ENCODE results near the gene TM6SF1.
"Not testable (repeated sequence)": the region's sequence is repeated elsewhere in the genome, so short reads cannot be mapped to it uniquely, and the experiment has no call there.

The TM6SF1 gene

DNA sequence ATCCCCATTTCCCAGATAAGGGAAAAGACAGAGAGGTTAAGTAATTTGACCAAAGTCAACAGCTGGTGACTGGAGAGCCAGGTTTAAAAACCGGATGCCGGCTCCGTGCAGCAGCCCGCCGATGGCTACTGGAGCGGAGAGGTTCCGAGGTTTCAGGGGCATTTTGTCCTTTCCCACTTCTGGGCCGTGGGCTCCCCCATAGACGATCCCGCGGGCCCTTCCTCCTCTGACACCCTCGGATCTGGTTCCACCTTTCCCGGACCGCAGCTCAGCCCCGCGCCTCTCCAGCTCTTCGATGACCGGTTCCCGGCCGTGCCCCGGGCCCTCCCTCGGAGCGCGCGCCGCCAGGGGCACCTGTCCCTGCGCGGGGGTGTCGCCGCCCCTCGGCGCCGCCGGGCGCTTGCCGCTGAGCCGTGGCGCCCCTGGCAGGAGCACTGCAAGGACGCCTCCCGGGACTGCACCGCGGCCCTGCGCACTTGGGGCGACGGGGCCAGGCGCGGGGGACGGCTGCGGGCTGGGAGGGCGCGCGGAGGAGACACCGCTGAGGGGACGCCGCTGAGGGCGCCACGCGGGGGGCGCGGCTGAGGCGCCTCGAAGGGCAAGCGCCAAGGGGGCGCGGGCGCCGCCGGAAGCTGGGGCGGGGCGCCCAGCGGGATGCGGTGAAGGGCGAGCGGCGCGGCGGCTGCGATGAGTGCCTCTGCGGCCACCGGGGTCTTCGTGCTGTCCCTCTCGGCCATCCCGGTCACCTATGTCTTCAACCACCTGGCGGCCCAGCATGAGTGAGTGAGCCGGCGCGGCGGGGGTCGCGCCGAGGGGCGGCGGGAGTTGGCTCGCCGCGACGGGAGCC, at the start of gene TM6SF1:
TM6SF1 (plus strand) TSS at position 652 of the 847 bp plus-strand sequence; CDS start at position 688, 36 bp downstream.
- no peak for FAIRE-seq

DNA sequence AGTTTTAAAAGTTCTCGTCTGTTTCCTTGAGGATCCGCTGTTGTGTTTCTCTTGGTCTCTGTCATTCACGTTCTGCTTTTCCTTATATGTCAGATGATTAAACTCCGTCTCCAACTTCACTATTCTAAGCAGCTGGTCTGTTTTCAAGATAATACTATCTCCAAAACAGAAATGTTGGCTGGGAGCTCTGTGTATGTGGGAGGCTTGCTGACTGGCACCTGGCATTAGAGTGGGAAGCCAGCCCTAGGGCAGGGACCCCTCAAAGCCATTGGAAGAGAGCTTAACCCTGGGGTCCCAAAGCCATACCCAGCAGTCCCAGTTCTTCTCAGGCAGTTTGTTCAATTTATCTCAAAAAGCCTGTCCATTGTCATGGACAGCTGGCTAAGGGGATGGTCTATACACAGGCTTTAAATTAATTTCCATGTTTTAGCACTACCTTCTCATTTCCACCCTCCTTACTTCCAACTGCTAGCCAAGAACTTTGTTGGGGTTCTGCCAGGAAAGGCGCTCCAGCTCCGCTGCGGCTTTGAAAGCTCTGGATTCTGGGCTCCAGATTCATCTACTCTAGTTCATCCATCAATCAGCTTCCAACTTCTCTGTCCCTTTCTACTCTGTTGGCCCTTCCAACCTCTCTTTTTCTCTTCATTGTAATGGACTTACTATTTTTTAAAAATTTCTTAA, 49.6 kb upstream of the TM6SF1 start:
- no peak for FAIRE-seq

DNA sequence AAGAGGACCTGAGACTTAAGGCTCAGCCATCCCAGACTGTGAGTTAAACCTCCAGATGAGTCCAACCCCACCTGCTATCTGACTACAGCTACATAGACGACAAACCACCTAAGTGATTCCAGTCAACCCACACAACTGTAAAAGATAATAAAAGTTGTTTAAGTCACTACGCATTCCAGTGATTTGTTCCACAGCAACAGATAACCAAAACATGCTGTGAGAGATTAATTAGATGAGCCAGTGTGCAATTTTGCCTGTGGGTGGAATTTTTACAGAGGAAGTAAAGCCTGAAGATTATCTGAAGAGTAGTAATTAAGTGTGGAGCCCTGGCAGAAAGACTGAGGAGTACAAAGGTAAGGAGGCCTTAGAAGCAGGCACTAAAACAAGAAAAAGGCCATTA, 45.8 kb upstream of the TM6SF1 start:
- no peak for FAIRE-seq

DNA sequence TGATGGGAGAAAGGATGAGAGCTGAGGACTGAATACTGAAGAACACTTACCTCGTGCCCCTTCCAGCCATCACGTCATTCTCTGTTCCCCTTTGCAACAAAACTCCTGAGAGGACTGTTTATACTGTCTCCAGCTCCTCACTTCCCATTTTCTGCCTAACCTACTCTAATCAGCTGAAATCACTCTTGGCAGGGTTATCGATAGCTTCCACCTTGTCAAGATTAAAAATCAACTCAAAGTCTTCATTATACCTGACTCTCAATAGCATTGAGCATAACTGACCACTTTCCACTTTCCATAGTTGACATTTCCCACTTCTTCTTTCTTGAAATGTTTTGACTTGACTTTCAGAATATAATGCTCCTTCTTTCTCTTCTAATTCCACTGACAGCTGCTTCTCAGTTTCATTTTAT, 44.7 kb upstream of the TM6SF1 start:
- FAIRE-seq, result no peak

DNA sequence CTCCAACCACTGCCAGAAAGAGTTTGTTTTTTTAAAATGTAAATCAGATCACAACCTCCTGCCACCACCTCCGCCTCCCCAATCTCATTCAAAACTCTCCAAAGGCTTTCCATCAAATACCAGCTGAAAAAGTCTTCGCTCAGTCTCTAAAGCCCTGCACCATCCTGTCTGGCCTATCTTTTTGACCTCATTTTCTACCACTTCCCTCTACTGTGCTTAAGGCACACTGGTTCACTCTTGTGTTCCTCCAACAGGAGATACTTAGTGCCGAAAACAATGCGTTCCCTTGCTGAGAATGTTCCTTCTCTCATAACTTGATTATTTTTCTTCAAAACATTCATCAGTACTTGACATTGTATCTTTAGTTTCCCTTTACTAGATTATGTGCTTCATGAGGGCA, 43.9 kb upstream of the TM6SF1 start:
- FAIRE-seq, result no peak

DNA sequence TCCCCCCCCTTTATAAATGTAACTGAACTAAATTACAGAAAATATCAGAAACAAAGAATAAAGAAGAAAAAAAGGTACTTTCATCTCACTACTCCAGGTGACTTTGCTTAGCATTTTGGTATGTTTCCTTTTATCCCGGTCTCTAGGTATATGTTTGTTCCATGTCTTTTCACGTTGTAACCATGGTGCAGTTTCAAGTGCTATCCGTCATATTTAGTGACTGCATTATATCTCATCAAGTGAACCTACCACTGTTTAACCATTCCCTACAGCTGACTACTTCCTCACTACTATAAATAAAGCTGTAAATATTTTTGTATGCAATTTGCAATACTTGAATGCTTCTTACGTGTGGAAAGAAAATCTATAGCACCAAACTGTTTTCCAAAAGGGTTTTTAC, 42.6 kb upstream of the TM6SF1 start:
- no peak for FAIRE-seq

DNA sequence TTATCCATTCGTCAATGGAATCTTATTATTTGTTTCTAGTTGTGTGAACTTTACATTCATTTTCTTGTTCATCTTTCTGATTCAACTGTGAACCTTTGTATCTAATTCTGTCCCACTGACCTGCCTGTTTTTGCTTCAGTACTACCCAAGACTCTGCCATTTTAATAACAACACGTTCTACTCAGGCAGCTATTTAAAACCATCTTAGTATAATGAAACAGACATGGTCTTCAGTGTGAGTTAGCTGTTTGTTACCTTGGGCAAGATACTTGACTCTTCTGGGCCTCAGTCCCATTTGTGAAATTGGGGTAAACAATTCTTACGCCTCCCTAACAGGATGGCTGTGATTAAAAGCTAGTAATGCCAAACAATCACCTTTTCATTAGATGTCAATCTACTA, 42.0 kb upstream of the TM6SF1 start:
- FAIRE-seq, result no peak

DNA sequence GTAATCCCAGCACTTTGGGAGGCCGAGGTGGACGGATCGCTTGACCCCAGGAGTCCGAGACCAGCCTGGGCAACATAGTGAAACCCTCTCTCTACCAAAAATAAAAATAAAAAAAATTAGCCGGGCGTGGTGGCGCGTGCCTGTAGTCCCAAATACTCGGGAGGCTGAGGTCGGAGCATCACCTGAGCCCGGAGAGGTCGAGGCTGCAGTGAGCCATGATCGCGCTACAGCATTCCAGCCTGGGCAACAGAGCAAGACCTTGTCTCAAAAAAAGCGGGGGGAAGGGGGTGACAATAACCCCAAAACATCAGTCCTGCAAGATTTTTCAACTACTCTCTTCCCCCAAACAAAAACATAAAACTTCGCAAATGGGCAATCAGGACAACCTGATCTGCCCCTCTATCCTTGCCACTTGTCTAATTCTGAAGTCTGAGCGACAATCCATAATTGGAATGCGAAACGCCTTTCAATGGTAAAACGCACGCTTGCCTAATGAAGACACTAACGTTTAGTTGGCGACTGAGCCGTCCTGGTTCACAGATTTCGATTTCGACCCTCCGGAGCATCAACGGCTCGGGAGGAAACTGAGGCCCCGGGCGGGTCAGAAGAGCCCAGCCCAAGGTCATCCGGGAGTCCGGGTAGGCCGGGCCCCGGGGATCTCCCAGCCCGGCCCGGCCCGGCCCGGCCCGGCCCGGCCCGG, 41.3 kb upstream of the TM6SF1 start:
- no peak for FAIRE-seq

DNA sequence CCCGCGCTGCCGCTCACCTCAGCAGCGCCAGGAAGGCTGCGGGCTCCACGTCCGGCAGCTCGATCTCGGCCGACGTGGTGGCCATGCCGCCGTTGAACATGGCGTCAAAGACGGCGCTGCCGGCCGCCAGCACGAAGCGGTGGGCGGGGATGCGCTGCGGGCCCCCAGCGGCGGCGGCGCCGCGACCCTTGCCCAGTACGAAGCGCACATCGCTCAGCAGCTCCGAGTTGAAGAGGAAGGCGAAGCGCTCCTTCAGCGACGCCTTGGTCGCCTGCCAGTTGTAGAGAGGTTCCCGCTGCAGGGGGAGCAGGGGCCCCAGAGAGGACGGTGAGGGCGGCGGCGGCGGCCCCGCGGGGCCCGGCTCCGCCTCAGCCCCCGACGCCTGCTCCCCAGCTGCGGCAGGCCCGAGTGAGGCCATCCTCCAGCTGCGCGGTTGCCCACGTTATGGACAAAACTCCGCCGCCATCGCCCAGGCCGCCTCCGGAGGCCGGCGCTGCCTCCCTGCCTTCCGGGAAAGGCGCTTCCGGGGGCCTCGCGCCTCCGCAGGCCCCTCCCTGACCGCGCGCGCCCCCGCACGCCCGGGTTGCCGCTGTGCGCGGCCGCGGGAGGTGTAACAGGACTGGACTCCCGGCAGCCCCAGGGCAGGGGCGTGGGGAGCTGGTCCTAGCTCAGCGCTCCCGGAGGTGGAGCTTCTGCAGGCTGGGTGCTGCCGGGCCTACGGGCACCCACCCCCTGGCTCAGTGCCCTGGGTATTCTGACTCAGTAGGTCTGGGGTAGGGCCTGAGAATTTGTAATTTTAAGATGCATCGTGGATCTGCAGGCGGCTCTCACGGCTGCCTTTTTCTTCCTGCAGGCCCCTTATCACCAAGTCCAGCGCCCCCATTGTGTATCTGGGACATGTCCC, 40.5 kb upstream of the TM6SF1 start, which contains the start of gene BTBD1:
BTBD1 (minus strand) TSS at position 519 of the 904 bp plus-strand sequence; CDS start at position 418, 101 bp downstream.
- no peak for FAIRE-seq

DNA sequence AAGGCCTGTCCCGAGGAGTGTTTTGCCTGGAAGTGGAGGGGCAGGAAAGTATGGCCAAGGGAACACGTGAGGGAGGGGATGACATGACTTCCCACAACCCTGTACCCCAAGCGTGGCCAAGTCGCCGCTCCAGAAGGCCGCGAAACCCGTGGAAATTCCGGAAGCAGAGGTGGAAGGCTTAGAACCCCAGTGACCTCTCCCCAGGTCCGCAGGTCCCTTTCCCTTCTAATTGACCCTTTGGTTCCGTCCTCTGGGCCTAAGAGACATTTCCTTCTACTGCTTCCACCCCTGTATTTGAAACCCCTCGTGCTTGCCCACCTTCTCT, 39.8 kb upstream of the TM6SF1 start:
- FAIRE-seq, result no peak

DNA sequence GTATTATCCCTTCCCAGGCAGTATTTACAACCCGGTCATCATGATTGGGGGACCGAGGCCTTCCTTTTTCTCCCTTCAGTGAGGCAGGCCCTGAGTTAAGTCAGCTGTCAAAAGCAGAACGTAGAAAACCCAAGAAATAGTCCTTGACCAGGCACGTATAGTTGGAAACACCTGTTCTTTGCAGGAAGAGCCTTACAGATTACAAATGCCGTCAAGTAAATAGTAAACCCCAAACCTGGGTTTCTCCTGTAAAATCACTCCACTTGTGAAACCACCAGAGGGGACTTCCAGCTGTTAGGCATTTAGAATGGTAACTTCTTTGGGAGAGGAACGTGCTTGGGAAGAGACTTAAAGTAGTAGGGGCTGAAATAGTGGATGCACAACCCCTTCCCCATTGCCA, 39.4 kb upstream of the TM6SF1 start:
- no peak for FAIRE-seq

DNA sequence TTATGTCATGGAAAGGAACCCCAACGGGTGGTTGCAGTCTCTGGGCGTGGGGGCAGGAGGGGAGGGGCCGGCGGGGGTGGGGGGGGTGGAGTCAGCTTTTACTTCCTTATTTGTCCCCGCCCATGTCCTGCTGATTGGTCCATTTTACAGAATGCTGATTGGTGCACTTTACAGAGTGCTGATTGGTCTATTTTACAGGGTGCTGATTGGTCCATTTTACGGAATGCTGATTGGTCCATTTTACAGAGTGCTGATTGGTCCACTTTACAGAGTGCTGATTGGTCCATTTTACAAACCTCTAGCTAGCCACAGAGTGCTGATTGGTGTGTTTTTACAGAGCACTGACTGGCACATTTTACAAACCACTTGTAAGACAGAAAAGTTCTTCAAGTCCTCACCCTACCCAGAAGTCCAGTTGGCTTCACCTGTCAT, 38.2 kb upstream of the TM6SF1 start:
- FAIRE-seq, result not testable (repeated sequence)

DNA sequence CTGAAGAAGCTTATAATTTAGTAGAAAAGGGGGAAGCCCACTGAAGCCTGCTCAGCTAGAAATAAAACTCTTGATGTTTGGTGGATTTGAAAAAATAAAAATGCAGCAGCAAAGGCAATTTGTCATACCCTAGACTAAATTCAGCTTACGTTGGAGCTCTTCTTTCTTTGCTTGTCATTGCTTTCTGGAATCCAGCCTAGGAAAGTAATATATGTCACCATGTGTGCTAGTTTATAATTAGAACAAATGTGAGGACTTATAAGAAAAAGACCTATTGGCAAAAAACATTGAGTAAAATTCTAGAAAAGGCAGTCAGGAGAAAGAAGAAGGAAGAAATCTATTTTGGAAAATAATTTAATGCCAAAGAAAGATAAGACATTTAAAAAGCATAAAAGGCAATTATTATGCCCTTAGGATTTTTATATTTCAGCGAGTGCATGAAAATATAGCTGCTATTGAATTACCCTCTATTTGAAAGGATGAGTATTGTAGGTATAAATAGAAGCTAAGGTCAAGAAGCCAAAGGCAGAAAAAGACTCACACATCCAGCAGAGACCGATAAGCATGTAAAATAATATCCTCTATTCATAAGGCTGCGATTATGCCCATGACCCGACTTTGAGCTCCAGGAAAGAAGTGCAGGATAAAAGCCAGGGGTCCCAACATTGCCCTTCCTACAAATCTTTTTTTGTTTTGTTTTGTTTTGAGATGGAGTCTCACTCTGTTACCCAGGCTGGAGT, 29.8 kb upstream of the TM6SF1 start:
- no peak for FAIRE-seq

DNA sequence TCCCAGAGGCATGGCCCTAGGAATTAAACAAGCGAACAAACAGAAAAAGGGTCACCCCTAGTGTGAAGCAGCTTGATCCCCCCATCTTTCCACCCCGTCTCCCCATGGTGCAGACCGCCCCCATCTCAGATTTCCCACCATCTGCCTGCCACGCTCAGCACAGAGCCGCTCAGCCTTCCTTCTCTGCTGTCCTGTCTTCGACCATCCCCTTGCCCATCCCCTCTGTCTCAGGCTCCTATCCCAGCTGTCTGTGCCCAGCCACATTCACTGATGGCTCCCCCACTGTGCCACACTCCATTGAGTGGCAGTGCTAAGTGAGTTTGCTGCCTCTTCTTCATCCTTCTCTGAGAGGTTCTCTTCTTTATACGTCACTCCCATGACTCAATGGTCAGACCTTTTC, 28.7 kb upstream of the TM6SF1 start:
- FAIRE-seq, result no peak

DNA sequence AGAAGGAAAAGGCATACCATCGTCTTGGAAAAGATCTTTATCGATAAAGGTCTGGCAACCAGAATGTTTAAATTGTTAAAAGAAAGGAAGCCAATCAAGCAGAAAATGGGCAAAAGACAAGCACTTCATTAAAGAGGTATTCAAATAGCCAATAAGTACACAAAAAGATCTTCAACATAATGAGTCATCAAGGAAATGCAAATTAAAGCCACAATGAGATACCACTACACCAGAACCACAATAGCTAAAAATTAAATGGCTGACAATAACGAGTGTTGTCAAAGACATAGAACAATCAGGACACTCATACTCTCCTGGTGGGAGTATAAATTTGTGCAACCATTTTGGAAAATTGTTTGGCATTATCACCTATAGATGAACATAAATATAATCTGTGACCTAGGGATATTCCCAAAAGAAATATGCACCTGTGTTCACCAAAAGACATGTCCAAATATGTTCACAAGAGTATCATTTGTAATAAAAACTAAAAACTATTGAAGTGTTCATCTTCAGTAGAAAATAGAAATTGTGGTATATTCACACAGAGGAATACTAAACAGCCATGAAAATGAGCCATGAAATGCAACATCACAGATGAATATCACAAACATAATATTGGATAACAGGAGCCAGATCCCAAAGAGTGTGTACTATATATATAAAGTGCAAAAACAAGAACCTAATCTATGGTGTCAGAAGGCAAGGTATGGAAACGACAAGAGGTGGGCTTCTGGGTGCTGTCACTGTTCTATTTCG, 26.0 kb upstream of the TM6SF1 start:
- no peak for FAIRE-seq

DNA sequence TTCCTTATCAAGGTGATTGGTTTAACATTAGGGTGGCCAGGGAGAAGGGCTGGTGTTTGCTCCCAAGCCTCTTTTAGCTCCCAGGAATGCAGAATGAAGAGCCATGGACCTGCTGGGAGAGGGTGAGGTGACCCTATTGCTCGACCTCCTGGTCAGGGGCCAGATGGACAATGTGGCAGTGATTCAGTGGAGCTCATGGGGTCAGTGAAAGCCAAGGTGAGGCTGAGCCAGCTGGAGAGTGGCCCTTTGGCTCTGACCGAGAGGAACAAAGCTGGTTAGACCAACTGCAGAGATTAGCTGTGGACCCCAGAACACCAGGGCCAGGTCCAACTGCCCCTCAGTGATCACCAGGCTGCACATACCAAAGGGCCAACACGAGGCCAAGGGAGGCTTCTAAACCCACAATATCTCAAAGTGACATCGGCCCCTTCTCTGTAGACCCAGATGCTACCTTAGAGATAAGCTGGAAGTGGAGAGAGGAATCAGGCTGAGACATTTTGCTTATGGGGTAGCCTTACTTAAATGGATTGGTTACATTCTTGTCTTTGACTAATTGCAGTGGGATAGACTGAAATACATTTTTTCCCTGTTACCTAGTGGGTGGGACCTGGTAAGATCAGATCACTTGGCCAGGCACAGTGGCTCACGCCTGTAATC, 24.6 kb upstream of the TM6SF1 start:
- no peak for FAIRE-seq

DNA sequence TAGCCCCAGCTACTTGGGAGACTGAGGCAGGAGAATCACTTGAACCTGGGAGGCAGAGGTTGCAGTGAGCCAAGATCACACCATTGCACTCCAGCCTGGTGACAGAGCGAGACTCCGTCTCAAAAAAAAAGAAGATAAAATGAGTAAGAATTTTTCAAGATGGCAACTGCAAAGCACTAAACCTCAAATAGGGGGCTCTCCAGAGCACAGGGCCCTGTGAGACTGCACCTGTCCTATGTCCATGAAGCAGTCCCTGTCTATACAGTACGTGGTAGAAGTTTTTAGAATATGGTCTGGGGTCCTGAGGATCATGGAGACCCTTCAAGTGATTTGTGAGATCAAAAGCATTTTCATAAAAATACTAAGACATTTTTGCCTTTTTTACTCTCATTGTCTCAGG, 22.0 kb upstream of the TM6SF1 start:
- not testable (repeated sequence) for FAIRE-seq

DNA sequence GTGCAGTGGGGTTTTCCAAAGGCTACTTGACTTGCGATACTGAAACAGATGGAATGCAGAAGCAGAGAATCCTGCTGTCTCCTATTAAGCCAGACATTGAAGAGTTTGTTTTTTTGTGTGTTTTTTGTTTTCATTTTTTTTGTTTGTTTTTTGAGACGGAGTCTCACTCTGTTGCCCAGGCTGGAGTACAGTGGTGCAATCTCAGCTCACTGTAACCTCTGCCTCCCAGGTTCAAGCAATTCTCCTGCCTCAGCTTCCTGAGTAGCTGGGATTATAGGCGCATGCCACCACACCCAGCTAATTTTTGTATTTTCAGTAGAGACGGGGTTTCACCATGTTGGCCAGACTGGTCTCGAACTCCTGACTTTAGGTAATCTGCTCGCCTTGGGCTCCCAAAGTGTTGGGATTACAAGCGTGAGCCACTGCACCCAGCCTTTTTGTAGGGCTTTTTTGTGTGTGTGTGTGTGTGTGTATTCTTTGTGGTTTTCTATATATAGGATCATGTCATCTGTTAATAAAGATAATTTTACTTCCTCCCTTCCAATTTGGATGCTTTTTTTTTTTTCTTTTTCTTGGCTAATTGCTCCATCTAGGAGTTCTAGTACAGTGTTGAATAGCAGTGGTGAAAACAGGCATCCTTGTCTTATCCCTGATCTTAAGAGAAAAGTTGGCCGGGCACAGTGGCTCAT, 21.4 kb upstream of the TM6SF1 start:
- FAIRE-seq, result not testable (repeated sequence)

DNA sequence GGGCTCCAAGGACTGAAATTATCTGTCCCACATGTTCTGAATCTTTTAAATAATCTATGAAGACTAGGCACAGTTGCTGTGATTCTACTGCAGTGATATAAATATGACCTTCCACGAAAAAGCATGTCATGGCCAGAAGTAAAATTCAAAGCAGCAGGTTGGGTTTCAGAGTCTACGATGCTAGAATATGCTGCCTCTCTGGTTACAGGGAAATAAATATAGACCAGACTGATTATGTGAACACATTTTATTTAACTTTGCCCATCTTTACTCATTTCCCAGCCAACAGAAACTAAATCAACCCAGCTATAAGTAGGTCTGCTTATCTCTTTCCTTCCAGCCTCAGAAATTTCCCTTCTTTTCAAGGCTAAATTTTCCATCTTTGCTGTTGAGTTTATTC, 19.9 kb upstream of the TM6SF1 start:
- FAIRE-seq, result no peak

DNA sequence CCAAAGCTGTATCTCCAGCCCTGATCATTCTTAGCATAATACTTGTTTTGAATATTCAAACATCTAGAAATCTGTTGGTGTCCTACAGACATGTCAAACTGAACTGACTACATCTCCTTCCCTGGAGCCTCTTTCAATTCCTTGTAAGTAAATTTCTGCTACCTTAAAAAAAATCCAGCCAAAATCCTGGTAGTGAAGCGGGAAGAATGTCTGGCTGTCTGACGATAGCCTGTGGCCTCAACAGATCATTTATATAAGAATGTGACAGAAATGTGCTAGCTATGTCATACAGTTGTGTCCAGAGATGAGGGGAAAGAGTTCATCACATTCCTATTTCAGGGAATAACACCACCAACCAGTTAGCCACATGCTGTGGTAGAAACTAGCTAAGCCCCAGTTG, 18.6 kb upstream of the TM6SF1 start:
- FAIRE-seq, result no peak
